PC-9 (cell line): ENCODE results near the gene ODAD4.

Experiments
- EZH2 ChIP-seq: fragments of 200-600 bp; sonication (generic); IDR thresholded peaks from 2 replicates; pipeline ENCODE4 v1.8.0; 2017; ENCODE audit warnings: antibody characterized with exemption, low read depth
- TF ChIP-seq, protein P1 (sequence below): fragments of 200-600 bp; sonication (generic); conservative IDR thresholded peaks from 2 replicates; pipeline ENCODE4 v1.6.1; 2017; ENCODE audit warnings: mixed run types, antibody characterized with exemption, mild to moderate bottlenecking, moderate library complexity

DNA sequence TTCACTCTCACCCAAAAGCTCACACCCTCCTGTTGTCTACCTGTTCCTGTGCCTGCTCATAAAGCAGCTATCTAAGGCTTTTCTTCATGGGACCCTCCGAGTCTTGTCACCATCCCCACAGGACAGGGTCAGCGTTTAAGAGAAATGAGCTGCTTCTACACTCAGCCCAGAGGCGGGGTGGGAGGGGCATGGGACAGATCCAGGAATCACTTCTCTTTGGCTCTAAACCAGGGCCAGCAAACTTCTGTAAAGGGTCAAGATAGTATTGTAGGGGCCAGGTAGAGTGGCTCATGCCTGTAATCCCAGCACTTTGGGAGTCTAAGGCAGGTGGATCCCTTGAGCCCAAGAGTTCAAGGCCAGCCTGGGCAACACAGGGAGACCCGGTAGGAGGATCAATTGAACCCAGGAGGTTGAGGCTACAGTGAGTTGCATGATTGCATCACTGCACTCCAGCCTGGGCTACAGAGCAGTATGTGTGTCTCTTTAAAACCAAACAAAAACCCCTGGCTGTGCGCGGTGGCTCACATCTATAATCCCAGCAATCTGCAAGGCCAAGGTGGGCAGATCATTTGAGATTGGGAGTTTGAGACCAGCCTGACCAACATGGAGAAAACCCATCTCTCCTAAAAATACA is 42.0 kb upstream of the ODAD4 start:
- TF ChIP-seq, protein P1, sequence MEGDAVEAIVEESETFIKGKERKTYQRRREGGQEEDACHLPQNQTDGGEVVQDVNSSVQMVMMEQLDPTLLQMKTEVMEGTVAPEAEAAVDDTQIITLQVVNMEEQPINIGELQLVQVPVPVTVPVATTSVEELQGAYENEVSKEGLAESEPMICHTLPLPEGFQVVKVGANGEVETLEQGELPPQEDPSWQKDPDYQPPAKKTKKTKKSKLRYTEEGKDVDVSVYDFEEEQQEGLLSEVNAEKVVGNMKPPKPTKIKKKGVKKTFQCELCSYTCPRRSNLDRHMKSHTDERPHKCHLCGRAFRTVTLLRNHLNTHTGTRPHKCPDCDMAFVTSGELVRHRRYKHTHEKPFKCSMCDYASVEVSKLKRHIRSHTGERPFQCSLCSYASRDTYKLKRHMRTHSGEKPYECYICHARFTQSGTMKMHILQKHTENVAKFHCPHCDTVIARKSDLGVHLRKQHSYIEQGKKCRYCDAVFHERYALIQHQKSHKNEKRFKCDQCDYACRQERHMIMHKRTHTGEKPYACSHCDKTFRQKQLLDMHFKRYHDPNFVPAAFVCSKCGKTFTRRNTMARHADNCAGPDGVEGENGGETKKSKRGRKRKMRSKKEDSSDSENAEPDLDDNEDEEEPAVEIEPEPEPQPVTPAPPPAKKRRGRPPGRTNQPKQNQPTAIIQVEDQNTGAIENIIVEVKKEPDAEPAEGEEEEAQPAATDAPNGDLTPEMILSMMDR: no peak
- no peak for TF ChIP-seq EZH2
